NCI-H2107 (cell line): ENCODE data around the gene MED13L.
A peak's percentile ranks its signal among the peaks of the same experiment; 100 is the strongest.

Source experiments
- DNase-seq: peaks from one replicate; lab custom pipeline; 2025; lab: John Stamatoyannopoulos, UW

Gene MED13L

DNA sequence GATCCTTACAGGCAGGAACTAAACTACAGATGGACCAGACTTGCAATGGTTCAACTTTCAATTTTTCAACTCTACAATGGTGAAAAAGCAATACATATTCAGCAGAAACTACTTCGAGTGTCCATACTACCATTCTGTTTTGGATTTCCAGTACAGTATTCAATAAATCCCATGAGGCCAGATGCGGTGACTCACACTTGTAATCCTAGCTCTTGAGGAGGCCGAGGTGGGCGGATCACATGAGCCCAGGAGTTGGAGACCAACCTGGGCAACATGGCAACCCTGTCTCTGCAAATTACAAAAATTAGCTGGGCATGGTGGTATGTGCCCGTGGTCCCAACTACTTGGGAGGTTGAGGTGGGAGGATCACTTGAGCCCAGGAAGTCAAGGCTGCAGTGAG, 336.1 kb downstream of the MED13L start:
- no peak for DNase-seq

DNA sequence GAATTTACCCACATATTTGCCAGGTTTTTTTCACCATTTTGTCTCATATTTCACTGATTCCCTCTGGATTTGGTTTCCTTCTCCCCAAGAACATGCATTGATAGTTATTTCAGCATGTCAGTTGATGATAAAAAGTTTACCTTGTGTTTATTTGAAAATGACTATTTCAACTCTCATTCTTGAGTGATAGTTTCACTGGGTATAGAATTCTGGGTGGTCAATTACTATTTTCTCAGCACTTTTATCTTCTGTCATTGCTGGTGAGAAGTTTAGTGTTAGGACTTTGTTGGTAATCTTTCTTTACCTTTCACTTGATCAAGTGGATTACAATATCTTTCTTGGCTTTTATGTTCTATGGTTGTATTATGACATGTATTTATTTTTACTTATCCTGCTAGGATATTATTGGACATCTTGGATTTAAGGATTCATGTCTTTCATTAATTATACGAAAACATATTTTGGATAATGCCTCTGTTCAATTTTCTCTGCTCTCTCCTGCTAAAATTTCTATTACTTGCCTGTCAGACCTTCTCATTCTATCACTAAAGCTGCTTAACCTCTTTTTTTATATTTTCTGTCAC, 338.6 kb downstream of the MED13L start:
- DNase-seq, result no peak

DNA sequence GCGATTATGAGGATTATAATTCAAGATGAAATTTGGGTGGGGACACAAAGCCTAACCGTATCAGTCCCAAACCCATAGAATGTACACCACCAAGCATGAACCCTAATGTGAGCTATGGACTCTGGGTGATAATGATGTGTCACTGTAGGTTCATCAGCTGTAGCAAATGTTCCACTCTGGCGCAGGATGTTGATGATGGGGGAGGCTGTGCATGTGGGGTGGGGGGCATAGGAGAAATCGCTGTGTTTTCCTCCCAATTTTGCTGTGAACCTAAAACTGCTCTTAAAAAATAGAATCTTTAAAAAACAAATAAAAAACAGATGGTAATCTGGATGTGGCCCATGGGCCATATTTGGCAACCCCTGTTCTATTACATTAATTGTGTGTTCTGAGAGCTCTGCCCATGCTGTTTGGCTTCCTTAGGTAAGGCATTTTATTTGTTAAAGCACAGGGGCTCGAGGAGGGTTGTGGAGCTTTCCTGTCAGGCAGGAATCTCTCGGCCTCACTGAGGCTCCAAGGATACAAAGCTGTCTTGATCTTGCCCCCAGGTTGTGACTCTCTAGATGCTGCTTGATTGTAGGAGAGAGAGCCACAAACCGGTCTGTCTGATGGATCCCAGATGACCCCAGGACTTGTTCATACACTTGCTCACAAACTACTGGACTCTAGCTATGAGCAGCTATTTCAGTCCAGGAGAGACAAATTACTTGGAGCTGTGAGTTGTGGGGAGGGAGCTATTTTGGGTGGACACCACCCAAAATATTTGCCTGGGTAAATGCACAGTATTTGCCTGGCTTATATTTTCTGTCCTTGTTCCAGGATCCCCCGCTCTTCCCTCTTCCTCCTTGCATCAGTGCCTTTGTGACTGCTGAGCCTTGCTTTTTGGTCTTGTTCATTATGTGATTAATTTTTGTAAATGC, 340.2 kb downstream of the MED13L start:
- no peak for DNase-seq

DNA sequence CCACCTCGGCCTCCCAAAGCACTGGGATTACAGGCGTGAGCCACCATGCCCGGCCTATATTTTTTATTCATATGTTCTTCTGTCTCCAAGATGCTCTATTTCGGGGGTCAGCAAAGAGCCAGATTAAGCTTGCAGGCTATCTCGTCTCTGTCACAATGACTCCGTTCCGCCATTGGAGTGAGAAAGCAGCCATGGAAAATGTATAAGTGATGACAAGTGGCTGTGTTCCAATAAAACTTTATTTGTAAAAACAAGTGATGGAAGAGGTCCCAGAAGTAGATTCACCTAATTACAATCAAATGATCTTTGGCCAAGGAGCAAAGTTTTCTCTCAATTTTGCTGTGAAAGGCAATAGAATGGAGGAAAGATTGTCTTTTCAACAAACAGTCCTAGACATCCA, 342.6 kb downstream of the MED13L start:
- no peak for DNase-seq

DNA sequence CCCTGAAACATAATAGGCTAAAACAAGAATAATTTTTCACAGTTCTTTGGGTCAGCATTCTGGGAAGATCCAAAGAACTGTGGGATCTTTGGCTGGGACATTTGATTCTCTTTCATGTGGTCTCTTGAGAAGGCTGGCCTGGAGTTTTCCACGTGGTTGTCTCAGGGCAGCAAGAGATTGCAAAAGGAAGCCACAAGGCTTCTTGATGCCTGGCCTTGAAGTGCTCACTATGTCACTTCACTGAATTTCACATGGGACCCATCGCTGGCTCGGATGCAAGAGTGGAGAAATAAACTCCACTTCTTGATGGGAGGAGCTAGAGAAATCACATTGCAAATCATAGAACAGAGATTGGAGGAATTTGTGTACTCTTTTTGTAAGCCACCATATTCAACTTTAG, 343.4 kb downstream of the MED13L start:
- no peak for DNase-seq

DNA sequence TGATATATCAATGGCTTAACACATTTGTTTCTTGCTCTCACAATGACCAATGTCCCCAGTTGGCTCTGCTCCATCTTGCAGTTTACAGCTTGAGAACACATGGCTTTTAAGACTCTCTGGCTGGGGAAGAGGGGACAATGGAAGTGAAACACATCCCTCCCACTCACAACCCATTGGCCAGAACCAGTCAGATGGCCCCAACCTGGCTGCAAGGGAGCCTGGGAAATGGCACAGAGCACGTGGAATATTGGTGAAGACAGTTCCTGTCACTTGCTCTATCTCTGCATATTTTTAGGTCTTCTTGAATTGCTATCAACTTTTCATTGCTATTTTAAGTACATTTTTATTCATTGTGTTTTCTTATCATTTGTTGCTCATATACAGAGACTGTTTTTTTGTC, 345.4 kb downstream of the MED13L start:
- DNase-seq, result no peak

DNA sequence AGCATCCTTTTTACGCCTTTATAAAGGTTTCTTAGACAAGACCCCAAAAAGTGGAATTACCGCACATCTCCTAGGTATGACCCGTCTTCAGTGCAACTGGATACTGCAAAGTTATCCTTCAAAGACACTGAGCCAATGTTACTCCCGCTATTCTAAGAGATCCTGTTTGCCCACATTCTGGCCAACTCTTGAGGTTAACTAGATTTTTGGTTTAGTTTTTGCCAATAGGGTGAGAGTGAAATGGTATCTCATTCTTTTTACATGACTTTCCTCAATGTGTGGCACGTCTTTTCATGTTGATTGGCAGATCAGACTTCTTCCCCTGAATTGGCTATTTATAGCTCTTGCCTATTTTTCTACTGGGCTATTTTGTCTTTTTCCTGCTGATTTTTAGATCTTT, 347.2 kb downstream of the MED13L start:
- DNase-seq, result no peak

DNA sequence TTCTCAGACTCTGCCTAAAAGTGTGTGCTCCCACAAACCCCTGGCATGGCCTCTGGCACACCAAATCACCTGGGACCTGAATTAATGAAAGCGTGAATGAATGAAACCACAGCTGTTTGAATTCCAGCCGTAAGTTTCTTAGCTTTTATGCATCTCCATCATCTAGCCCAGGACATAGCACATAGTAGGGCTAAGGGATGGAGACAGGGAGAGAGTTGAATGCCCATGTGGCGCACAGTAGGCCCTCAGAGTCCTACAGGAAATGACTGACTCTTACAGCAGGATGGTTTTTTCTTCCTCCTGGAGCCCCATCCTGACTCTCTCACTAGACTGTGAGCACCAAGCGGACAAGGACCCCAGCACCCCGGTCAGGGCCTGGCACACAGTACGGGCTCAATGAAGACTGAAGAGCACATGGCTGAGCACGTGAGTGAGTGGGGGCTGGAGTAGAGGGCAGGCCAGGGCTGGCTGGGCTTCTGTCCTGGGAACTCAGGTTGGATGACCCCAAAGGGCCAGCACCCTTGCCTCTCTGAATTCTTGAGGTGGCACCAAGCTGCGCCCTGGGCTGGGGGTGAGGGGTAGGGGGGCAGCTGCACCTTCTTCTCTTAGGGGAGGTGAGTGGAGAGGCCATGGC, 351.3 kb downstream of the MED13L start:
- DNase-seq, result no peak

DNA sequence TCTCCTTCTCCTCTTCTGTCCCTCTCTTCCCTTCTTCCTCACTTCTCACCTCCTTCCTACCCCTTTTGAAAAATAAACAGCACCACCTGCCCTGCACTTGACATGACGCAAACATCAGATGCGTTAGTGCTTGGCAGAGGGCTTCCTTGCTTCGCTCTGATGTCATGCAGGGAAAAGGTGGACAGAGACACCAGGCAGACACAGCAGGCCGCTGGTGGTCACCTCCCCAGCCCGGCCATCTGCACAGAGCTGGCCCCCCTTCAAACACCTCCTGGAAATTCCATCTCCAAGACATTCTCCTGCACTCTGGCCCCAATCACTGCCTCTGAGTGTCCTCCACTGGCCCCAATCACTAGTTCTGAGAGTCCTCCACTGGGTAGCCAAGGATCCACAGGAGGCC, 353.6 kb downstream of the MED13L start:
- DNase-seq, result no peak

DNA sequence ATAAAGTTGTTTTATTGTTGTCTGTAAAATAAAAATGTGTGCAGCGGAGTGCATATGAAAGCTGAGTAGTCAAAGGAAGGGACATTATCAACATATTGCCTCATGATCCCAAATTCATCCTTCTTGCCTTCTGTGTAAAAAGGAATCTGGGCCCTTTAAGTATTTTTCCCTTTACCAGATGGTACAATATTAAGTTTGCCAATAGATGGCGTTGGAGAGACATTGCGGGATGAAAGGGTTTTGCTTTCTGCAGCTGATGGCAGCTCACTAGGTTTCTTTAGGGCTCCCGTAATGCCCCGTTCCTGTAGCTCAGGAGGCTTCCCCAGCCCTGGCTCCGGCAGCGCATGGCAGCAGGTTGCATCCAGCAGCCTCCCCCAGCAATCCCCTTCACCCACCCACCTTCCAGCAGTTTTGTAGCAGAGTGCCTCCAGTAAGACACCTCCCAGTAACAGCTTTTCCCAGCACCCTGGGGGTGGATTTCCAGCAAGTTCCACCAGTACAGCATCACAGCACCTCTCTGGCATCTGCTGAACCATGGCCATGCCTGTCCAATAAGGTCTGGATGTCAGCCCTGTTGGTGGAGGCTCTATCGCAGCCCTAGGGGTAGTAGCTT, 354.4 kb downstream of the MED13L start:
- DNase-seq, result no peak

DNA sequence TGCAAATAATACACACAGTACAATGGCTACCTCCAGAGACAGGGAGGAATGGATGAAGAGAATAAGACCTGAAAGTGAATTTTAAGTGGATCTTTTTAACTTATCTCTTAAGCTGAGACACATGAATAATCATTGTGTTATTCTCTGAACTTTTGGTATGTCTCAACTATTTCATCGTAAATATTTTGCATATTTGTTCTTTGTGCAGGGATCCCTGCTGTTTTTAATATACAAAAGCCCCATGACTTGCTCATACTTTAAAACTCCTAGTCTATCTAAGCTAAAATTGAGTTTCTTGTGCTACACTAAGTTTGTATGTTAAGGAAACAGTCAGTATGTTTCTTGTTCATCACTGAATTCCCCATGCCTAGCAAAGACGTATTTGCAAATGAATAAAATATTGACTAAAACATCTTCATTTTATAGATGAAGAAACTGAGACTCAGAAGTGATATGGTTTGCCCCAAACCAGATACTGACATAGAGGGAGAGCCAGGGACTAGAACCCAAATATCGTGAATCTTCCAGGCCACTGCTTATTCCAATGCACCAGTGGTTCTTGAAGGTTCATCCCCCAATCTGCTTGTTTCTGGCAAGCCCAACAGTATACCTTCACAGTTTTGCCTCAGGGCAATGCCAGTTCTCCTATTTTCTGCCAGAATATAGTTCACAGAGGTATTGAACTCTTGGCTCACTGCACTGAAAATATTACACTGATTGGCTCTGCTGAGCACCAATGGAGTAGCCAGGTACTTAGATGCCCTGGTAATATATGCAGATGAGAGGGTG, 356.9 kb downstream of the MED13L start:
- no peak for DNase-seq

DNA sequence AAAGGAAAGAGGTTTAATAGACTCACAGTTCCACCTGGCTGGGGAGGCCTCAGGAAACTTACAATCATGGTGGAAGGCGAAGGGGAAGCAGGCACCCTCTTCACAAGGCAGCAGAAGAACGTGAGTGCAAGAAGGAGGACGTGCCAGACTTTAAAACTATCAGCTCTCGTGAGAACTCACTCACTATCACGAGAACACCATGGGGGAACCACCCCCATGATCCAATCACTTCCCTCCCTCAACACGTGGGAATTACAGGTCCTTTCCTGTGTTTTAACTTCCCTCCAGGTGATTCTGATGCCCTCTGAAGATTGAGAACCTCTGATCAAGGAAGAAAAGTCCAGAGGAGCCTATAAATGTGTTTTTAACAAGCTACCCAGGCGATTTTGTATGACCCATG, 358.7 kb downstream of the MED13L start:
- DNase-seq, result no peak

DNA sequence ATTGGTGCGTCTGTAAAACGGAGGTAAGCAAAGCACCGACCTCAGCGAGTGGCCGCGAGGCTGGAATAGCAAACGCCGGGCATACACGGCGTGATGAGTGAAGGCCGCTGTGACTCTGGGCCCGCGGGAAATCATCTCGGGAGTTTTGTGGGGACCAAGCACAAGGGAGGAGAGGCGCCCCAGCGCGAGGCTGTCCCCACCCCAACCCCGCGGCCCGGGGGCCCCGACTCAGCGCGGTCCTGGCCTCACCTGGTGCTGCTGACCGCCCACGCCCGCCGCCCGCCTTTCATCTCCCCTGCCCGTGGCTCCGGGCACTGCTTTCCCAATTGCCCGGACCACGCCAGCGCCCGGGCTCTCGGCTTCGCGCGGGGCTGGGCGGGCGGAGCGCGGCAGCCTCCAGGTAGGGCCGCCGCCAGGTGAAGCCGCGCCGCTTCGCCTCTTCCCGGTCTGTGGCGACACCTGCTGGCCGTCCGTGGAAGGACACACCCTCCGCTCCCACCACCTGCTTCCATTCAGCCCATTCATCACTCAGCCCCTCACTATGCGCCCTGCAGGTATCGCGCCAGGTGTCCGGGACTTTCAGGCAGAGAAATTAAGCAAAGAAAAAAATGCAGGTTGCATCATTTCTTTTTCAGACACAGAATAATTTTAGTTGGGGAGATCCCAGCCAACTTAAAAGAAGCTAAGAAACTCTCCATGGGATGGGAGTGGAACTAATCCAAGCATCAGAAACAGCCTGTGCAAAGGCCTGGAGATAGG, 360.4 kb downstream of the MED13L start:
- peak; percentile 57 for DNase-seq

DNA sequence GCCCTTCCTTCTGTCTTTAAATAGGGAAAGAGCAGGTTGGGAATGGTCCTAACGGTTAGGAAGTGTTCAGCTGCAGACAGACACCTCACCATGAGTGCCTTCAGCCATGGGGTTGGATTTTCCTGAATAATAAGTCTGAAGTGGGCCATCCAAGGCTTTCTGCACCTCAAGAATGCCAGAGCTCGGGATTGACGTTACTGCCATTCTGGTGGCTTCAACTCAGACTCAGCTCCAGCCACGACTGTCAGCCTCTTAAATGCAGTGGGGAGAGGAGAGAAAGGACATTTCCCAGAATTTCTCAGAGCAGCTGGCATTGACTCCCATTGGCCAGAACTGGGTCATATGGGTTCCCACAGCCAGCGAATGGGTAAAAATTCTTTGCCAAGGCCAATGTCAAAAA, 363.4 kb downstream of the MED13L start:
- DNase-seq, result no peak

DNA sequence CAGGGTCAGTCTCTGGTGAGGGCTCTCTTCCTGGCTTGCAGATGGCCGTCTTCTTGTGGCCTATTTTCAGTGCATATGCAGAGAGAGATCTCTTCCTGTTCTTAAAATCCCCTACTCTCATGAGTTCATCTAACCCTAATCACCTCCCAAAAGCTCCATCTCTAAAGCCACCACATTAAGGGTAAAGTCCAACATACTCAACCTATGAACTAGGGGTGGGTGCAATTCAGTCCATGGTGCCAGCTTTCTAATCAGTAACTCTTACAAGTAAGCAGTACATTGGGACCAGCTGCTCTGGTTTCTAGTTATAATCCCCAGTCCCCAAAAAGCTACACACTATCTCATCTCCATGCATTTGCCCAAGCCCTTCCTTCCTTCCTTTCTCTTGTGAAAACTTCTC, 365.1 kb downstream of the MED13L start:
- no peak for DNase-seq

DNA sequence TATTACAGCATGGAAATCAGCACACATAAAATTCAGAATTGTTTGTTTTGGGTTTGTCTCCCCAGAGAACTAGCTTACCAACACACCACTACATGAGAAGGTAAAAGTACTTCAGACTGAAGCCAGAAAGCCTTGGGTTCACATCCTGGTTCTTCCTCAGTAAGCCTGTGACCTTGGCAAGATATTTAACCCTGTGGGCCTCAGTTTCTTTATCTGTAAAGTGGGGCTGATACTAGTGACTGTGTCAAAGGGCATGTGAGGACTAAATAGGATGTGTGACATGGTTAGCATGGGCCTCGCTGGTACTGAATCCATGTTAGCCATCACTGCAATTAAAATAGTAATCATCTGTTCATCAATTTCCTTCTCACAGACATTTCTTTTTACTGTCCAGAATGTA, 366.1 kb downstream of the MED13L start:
- DNase-seq, result no peak

DNA sequence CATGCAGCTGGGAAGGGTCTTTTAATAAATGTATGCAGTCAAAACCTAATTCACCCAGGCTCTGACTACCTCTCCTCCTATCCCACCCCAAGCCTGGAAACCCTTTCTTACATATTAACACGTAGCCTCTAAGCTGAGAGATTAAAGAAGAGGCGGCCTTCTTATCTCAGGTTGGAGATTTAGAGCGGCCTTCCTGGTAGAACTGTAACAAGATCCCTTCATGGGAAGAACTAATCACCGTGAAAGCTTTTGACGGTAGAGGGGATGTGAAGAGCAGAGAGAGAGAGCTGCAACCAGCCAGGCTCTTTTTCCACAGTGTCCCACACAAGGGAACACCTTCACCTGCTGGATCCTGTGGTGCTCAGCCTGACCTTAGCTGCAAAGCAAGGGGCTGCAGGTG, 367.4 kb downstream of the MED13L start:
- peak; percentile 56 for DNase-seq
